Stimulated activated CD4-positive, alpha-beta T cell treated with anti-CD3 and anti-CD28 coated beads, Interleukin-12 subunit alpha, Interleukin-12 subunit beta, amount 100 ng/mL, for 4 hours (primary cell): Measurements from ENCODE around the gene NUAK2.

ENCODE experiments used
- DNase-seq: peaks from one replicate; pipeline ENCODE4 v3.0.0-alpha.2; 2020

Gene NUAK2

DNA sequence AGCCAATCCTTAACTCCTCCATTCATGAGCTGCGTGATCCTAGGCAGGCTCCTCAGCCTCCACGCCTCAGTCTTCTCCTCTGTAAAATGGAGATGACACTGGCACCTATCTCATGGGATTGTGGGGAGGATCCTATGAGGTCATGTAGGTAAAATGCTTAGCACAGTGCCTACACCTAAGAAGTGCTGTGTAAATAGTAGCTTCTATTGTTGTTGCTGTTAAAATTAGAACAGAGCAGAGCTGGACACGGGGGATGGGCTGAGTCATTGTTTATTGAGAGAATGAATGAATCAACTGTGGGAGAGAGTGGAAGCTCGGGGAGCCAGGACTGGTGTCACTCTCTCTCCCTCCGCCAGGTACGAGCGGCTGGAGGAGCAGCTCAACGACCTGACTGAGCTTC, 50.8 kb downstream of the NUAK2 start:
- DNase-seq: no peak

DNA sequence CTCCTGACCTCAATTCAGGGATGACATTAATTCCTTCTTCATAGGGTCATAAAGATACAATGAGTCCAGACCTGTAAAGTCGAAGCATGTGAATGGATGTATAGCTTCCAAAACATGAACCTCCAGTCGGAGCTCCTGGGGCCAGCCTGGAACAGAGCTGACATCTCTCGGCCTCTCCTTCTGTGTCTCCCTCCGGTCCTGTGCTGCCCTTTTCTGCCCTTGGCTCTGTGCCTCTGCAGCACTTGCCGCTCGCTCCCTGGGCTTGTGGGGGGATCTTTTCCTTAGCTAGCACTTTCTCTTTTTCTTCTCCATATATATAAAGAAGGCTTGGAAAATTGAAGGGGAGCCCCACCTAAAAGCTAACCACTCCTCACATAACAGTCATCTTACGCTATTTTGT, 51.3 kb downstream of the NUAK2 start:
- no peak for DNase-seq

DNA sequence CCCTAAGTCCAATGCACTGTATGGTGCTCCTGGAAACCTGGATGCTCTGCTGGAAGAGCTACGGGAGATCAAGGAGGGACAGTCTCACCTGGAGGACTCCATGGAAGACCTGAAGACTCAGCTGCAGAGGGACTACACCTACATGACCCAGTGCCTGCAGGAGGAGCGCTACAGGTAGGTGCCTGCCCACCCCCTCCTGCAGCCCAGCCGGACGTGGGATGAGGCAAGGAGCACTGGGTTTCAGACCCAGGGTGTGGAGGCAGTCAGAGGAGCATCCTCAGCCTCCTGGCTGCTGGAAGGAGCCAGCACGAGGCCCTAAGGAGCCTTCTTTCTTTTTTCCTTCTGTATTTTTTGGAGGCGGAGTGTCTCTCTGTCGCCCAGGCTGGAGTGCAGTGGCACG, 51.8 kb downstream of the NUAK2 start:
- DNase-seq: no peak

DNA sequence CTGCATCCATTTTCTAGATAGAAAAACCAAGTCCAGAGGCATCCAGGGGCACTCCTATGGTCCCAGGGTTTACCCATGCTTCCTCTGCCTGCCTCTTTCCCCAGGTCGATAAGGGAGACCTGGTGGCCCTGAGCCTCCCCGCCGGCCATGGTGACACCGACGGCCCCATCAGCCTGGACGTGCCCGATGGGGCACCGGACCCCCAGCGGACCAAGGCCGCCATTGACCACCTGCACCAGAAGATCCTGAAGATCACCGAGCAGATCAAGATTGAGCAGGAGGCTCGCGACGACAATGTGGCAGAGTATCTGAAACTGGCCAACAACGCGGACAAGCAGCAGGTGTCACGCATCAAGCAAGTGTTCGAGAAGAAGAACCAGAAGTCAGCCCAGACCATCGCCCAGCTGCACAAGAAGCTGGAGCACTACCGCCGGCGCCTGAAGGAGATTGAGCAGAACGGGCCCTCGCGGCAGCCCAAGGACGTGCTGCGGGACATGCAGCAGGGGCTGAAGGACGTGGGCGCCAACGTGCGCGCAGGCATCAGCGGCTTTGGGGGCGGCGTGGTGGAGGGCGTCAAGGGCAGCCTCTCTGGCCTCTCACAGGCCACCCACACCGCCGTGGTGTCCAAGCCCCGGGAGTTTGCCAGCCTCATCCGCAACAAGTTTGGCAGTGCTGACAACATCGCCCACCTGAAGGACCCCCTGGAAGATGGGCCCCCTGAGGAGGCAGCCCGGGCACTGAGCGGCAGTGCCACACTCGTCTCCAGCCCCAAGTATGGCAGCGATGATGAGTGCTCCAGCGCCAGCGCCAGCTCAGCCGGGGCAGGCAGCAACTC, 52.5 kb downstream of the NUAK2 start:
- DNase-seq: no peak

DNA sequence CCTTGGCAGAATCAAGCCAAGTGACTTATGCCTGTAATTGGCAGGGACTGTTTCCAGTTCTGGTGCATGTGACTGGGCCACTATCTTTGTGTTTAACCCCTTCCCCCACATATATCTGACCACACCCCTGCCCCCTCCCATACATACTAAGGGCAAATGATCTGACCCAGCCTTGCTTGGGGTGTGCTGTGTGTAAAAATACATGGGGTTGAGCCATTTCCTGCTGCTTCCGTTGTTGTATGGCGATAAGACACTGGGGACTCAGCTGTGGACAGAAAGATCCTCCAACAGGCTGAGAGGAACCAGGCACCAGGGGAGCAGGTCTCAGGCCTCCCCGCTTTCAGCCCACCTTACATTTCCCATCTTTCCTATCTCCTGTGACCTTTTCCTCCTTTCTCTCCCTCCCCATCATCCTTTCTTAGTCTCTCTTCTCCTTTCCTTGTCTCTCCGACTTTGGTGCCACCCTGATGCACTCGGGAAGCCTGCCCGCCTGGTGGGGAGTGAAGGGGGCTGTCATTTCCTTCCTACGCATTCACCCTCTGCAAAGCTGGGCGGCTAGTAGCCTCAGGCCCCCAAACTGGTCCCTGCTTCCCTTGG, 54.1 kb downstream of the NUAK2 start:
- DNase-seq: no peak

GRCh38 chr1:205266611-205267305, 54.8 kb downstream of the NUAK2 start:
- DNase-seq: no peak

GRCh38 chr1:205263580-205264190, 57.9 kb downstream of the NUAK2 start:
- DNase-seq: no peak

- no peak for DNase-seq
These were observed 58.8 kb downstream of the NUAK2 start for GRCh38 chr1:205262731-205263171.

DNA sequence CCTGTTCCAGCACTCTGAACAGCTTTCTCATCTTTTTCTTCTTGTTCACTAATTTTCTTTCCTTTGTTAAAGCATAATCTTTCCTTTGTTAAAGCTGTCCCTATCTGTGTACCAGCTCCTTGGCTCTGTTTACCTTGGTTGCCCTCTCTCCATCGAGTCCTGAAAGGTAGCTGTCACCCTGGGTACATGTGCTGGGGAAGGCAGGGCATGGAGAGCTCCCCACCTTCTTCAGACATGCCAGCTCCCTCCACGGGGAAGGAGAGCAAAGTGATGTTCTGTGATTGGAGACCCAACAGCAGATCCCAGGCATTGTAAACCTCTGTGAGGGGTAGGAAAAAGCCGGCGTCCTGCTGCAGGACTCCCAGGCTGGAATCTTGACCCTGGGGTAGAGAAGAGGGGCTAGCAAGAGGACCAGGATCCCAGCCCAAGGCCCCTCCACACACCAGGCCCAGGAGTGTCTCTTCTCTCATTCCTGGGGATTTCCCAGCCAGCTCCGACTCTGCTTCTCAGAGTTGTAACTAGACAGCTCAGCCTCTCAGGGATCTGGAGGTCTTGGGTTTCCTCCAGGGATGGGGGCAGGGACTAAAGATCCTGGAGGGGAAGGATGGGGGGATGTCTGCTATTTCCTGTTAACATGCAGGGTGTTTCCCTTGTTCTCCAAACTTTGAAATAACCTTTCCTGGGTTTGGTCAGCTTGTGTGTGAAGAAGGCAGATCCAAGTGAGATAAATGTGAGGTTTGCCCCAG, 59.4 kb downstream of the NUAK2 start:
- DNase-seq: no peak

DNA sequence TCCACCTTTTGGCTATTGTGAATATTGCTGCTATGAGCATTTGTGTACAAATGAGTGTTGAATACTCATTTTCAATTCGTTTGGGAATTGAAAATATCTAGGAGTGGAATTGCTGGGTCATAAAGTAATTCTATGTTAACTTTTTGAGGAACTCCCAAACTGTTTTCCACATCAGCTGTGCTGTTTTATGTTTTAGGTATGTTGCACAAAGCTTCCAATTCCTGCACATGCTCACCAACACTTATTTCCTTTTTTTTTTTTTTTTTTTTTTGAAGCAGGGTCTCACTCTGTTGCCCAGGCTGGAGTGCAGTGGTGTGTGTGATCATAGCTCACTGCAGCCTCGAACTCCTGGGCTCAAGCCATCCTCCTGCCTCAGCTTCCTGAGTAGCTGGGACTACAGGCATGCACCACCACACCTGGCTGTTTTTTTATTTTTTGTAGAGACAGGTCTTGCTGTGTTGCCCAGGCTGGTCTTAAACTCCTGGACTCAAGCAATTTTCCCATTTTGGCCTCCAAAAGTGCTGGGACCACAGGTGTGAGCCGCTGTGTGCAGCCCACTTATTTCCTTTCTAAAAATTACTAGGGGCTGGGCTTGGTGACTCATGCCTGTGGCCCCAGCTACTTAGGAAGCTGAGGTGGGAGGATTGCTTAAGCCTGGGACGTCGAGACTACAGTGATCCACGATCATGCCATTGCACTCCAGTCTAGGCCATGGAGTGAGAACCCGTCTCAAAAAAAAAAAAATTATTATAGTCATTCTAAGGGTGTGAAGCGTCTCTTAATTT, 60.4 kb downstream of the NUAK2 start:
- DNase-seq: no peak

DNA sequence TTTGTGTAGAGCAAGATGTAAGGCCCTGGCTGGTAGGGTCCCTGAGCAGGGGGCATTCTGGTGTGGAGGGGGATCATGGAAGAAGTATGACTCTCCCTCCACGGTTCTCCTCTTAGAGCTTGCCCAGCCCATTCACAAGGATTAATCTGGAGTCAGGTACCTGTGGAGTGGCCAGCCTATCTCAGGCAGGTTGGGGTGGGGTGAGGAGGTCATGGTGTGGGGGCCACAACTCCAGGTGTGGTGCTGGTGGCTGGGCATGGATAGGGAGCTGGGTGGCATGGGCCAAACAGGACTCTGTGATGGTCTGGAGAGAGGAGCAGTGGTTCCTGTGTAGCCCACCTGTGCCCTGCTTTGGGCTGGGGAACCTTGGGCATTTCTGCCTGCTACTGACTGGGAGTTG, 61.5 kb downstream of the NUAK2 start:
- no peak for DNase-seq

- DNase-seq: no peak
These were observed 62.2 kb downstream of the NUAK2 start for GRCh38 chr1:205259324-205259832.

GRCh38 chr1:205258719-205259118, 62.8 kb downstream of the NUAK2 start:
- DNase-seq: no peak

- no peak for DNase-seq
These were observed 63.3 kb downstream of the NUAK2 start for GRCh38 chr1:205258261-205258691.

- DNase-seq: no peak
These were observed 63.8 kb downstream of the NUAK2 start for GRCh38 chr1:205257735-205258134.

GRCh38 chr1:205256951-205257625, 64.5 kb downstream of the NUAK2 start:
- no peak for DNase-seq

DNA sequence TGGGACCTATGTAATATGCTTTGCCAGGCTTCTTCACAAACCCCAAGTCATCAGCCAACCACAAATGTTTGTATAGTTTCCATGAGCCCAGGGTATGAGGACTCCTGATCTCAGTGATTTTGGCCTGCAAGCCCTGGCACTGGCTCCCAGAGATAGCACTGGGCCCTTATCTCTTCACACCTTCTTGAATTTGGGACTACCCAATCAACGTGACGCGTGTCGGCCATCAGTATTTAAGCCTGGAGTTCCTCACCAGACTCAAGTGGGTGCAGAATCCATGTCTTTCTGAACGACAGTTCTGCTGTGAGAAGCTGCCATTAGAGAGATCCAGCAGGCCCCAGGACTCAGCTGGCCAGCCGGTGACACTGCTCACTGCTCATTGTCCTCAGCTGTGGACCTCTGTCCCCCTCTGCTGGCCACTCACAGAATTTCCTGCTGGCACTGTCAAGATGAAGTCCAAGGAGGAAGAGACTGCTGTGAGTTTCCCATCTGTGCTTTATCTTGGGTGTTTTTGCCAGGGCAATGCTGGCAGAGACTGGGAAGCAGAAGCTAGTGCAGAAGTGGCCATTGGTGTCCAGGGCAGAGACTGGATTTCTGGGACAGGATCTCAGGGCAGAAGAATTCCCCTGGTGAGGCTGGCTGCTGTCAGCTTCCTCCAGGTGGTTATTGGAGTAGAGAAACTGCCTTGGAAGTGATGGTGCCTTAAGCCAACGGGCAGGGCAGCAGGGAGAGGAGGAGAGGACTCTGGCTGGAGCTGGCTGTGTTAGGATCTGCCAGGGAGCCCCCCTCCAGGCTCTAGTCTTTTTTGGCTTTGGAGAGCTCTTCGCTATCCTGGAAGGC, 65.4 kb downstream of the NUAK2 start:
- peak; percentile 85 for DNase-seq
